ENCODE data around the gene NAALADL2. TPM values are rescaled to one million over a fixed set of nuclear protein-coding genes. Genes with fewer than 3 reads are reported as not detected.
"Not testable (repeated sequence)": the region's sequence is repeated elsewhere in the genome, so short reads cannot be mapped to it uniquely, and the experiment has no call there.

Gene NAALADL2
- total RNA-seq, 1 experiment from 2014 or later = 4.7 TPM

GRCh38 chr3:175173117-175173516 lies 314.0 kb downstream of the NAALADL2 start:
- not testable (repeated sequence) for H3K27ac ChIP-seq; H3K4me3 ChIP-seq; H3K9me3 ChIP-seq (replicated peaks); H3K36me3 ChIP-seq; H3K27me3 ChIP-seq (replicated peaks); H3K4me1 ChIP-seq (replicated peaks); DNase-seq (ENCODE audit: low read depth in 1 of 2, low spot score in 2 of 2)

GRCh38 chr3:175176556-175176955 lies 317.4 kb downstream of the NAALADL2 start:
- no peaks in the 10 kb centered on the region for H3K27me3 ChIP-seq (replicated peaks)
- no peaks in the 10 kb centered on the region for H3K4me1 ChIP-seq (replicated peaks)
- no peaks in the 10 kb centered on the region for H3K36me3 ChIP-seq
- H3K27ac ChIP-seq = no peak overlapping the region
- no peak overlapping the region for H3K4me3 ChIP-seq
- H3K9me3 ChIP-seq (replicated peaks) = no peaks in the 10 kb centered on the region
- DNase-seq (ENCODE audit: low read depth in 1 of 2, low spot score in 2 of 2) = no peak

- H3K36me3 ChIP-seq = no peaks in the 10 kb centered on the region
- no peaks in the 10 kb centered on the region for H3K4me1 ChIP-seq (replicated peaks)
- H3K27ac ChIP-seq = no peak overlapping the region
- H3K9me3 ChIP-seq (replicated peaks) = no peaks in the 10 kb centered on the region
- no peaks in the 10 kb centered on the region for H3K27me3 ChIP-seq (replicated peaks)
- no peak for DNase-seq (ENCODE audit: low read depth in 1 of 2, low spot score in 2 of 2)
- H3K4me3 ChIP-seq = no peak overlapping the region
Measured at GRCh38 chr3:175179055-175179454, 319.9 kb downstream of the NAALADL2 start.

GRCh38 chr3:175184392-175184791 lies 325.3 kb downstream of the NAALADL2 start:
- Histone ChIP-seq H3K27ac (no peak overlapping the region), H3K27me3 (replicated peaks) (no peaks in the 10 kb centered on the region), H3K4me1 (replicated peaks) (no peaks in the 10 kb centered on the region), H3K36me3 (no peaks in the 10 kb centered on the region), H3K4me3 (no peak overlapping the region), H3K9me3 (replicated peaks) (no peaks in the 10 kb centered on the region)
- no peak for DNase-seq (ENCODE audit: low read depth in 1 of 2, low spot score in 2 of 2)

- Histone ChIP-seq H3K36me3 (no peaks in the 10 kb centered on the region), H3K4me3 (no peak overlapping the region), H3K4me1 (replicated peaks) (no peaks in the 10 kb centered on the region), H3K9me3 (replicated peaks) (no peaks in the 10 kb centered on the region), H3K27ac (no peak overlapping the region), H3K27me3 (replicated peaks) (no peaks in the 10 kb centered on the region)
- no peak for DNase-seq (ENCODE audit: low read depth in 1 of 2, low spot score in 2 of 2)
Measured at GRCh38 chr3:175185903-175186302, 326.8 kb downstream of the NAALADL2 start.

- DNase-seq (ENCODE audit: low read depth in 1 of 2, low spot score in 2 of 2) = no peak
- no peaks in the 10 kb centered on the region for H3K36me3 ChIP-seq
- no peak overlapping the region for H3K27ac ChIP-seq
- H3K4me3 ChIP-seq = no peak overlapping the region
- H3K9me3 ChIP-seq (replicated peaks) = no peaks in the 10 kb centered on the region
- no peaks in the 10 kb centered on the region for H3K4me1 ChIP-seq (replicated peaks)
- no peaks in the 10 kb centered on the region for H3K27me3 ChIP-seq (replicated peaks)
Measured at GRCh38 chr3:175186511-175186910, 327.4 kb downstream of the NAALADL2 start.

- DNase-seq (ENCODE audit: low read depth in 1 of 2, low spot score in 2 of 2) = no peak
- H3K9me3 ChIP-seq (replicated peaks) = no peaks in the 10 kb centered on the region
Measured at GRCh38 chr3:175187586-175187985, 328.5 kb downstream of the NAALADL2 start.

GRCh38 chr3:175192536-175192935 lies 333.4 kb downstream of the NAALADL2 start:
- no peaks in the 10 kb centered on the region; the same call in 1 of the 2 replicates for H3K9me3 ChIP-seq (replicated peaks)
- DNase-seq (ENCODE audit: low read depth in 1 of 2, low spot score in 2 of 2) = no peak
- H3K27me3 ChIP-seq (replicated peaks) = no peaks in the 10 kb centered on the region
- no peak overlapping the region for H3K4me3 ChIP-seq
- H3K36me3 ChIP-seq = no peaks in the 10 kb centered on the region
- H3K4me1 ChIP-seq (replicated peaks) = no peaks in the 10 kb centered on the region
- H3K27ac ChIP-seq = no peak overlapping the region

More at GRCh38 chr3:175187586-175187985, 328.5 kb downstream of the NAALADL2 start:
- H3K36me3 ChIP-seq = no peaks in the 10 kb centered on the region
- no peaks in the 10 kb centered on the region for H3K4me1 ChIP-seq (replicated peaks)
- no peak overlapping the region for H3K4me3 ChIP-seq
- H3K27ac ChIP-seq = no peak overlapping the region
- H3K27me3 ChIP-seq (replicated peaks) = no peaks in the 10 kb centered on the region

GRCh38 chr3:175193815-175194518 lies 334.8 kb downstream of the NAALADL2 start:
- DNase-seq (ENCODE audit: low read depth in 1 of 2, low spot score in 2 of 2) = no peak
- no peaks in the 10 kb centered on the region for H3K36me3 ChIP-seq
- no peak overlapping the region for H3K27ac ChIP-seq
- H3K27me3 ChIP-seq (replicated peaks) = no peaks in the 10 kb centered on the region
- H3K4me1 ChIP-seq (replicated peaks) = no peaks in the 10 kb centered on the region
- H3K4me3 ChIP-seq = no peak overlapping the region
- no peaks in the 10 kb centered on the region; the same call in 1 of the 2 replicates for H3K9me3 ChIP-seq (replicated peaks)

GRCh38 chr3:175198991-175199783 lies 340.1 kb downstream of the NAALADL2 start:
- H3K4me1 ChIP-seq (replicated peaks) = no peaks in the 10 kb centered on the region
- no peak overlapping the region for H3K27ac ChIP-seq
- H3K36me3 ChIP-seq = no peaks in the 10 kb centered on the region
- no peak overlapping the region for H3K4me3 ChIP-seq
- DNase-seq (ENCODE audit: low read depth in 1 of 2, low spot score in 2 of 2) = no peak
- no peaks in the 10 kb centered on the region; the same call in 1 of the 2 replicates for H3K9me3 ChIP-seq (replicated peaks)
- H3K27me3 ChIP-seq (replicated peaks) = no peaks in the 10 kb centered on the region

- H3K27ac ChIP-seq = no peak overlapping the region
- no peaks in the 10 kb centered on the region for H3K4me1 ChIP-seq (replicated peaks)
- DNase-seq (ENCODE audit: low read depth in 1 of 2, low spot score in 2 of 2) = no peak
- no peak overlapping the region for H3K4me3 ChIP-seq
- no peaks in the 10 kb centered on the region; the same call in 1 of the 2 replicates for H3K9me3 ChIP-seq (replicated peaks)
- H3K36me3 ChIP-seq = no peaks in the 10 kb centered on the region
- no peaks in the 10 kb centered on the region for H3K27me3 ChIP-seq (replicated peaks)
Measured at GRCh38 chr3:175199961-175200360, 340.8 kb downstream of the NAALADL2 start.

GRCh38 chr3:175200391-175201095 lies 341.4 kb downstream of the NAALADL2 start:
- Histone ChIP-seq H3K36me3 (no peaks in the 10 kb centered on the region), H3K27ac (no peak overlapping the region), H3K4me1 (replicated peaks) (no peaks in the 10 kb centered on the region), H3K9me3 (replicated peaks) (no peaks in the 10 kb centered on the region; the same call in 1 of the 2 replicates), H3K4me3 (no peak overlapping the region), H3K27me3 (replicated peaks) (no peaks in the 10 kb centered on the region)
- DNase-seq (ENCODE audit: low read depth in 1 of 2, low spot score in 2 of 2) = no peak

GRCh38 chr3:175207361-175207760 lies 348.2 kb downstream of the NAALADL2 start:
- Histone ChIP-seq H3K36me3 (no peaks in the 10 kb centered on the region), H3K27me3 (replicated peaks) (no peaks in the 10 kb centered on the region)

GRCh38 chr3:175208326-175208725 lies 349.2 kb downstream of the NAALADL2 start:
- no peaks in the 10 kb centered on the region for H3K9me3 ChIP-seq (replicated peaks)
- H3K27me3 ChIP-seq (replicated peaks) = no peaks in the 10 kb centered on the region
- H3K36me3 ChIP-seq = no peaks in the 10 kb centered on the region
- DNase-seq (ENCODE audit: low read depth in 1 of 2, low spot score in 2 of 2) = no peak
- H3K27ac ChIP-seq = no peak overlapping the region
- H3K4me3 ChIP-seq = no peak overlapping the region
- no peaks in the 10 kb centered on the region; the same call in 1 of the 2 replicates for H3K4me1 ChIP-seq (replicated peaks)

More at GRCh38 chr3:175207361-175207760, 348.2 kb downstream of the NAALADL2 start:
- Histone ChIP-seq H3K4me1 (replicated peaks) (no peaks in the 10 kb centered on the region; the same call in 1 of the 2 replicates), H3K4me3 (no peak overlapping the region), H3K9me3 (replicated peaks) (no peaks in the 10 kb centered on the region), H3K27ac (no peak overlapping the region)
- no peak for DNase-seq (ENCODE audit: low read depth in 1 of 2, low spot score in 2 of 2)

Measured in SJSA1 (cell line).